ENCODE data around the gene APBA3.
A peak's percentile ranks its signal among the peaks of the same experiment; 100 is the strongest.

APBA3 gene

DNA sequence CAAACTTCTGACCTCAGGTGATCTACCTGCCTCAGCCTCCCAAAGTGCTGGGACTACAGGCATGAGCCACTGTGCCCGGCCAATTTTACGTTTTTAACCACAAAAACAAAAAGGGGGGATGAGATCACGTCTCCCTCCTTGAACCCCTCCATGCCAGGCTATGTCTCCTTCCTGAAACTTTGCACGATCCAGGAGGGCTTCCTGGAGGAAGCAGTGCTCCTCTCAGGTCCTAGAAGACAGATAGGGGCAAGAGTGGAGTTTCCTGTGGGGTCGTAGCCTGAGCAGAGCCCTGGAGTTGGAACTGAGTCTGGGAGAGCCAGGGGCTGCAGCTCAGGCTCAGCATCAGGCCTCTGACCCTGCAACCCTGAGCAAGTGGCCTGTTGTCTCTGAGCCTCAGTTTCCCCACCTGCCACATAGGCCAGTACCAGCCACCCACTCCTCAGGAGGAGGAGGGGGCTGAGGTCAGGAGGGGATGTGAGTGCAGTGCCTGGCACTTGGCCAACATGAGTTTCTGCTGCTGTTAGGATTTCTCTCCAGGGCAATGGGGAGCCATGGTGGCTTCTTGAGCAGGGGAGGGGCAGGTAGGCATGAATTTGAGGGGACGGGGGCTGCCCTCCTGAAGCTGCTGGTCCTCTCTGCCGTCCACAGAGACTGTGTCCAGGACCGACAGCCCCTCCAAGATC, 16.0 kb downstream of the APBA3 start:
- no peak for DNase-seq

DNA sequence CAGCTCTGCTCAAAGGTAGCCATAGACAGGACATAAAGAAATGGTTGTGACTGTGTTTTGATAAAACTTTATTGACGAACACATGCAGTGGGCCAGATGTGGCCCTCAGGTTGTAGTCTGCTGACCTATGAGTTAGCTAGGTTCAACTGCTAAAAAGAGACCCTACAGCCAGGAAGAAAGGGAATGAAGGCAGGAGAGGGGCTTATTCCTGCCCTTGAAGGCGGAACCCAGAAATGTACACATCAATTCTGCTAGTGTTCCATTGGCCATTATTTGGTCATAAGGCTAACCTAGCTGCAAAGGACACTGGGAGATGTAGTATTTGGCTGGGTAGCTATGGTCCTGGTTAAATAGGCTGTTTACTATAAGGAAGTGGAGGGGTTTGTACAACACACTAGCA, 18.0 kb downstream of the APBA3 start:
- peak in 1 of 2 experiments; percentile 24 for DNase-seq

DNA sequence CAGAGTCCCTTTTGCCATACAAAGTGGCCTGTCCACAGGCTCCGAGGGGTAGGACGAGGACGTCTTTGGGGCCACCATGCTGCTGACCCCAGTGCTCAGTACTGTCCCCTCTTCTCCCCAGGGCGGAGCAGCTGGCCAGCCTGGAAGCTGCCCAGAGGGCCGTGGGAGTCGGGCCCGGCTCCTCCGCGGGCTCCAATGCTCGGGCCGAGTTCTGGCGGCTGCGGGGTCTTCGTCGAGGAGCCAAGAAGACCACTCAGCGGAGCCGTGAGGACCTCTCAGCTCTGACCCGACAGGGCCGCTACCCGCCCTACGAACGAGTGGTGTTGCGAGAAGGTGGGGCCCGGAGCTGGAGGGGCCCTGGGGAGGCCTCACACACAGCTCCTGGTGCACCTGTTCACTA, 21.1 kb downstream of the APBA3 start:
- DNase-seq, result no peak

DNA sequence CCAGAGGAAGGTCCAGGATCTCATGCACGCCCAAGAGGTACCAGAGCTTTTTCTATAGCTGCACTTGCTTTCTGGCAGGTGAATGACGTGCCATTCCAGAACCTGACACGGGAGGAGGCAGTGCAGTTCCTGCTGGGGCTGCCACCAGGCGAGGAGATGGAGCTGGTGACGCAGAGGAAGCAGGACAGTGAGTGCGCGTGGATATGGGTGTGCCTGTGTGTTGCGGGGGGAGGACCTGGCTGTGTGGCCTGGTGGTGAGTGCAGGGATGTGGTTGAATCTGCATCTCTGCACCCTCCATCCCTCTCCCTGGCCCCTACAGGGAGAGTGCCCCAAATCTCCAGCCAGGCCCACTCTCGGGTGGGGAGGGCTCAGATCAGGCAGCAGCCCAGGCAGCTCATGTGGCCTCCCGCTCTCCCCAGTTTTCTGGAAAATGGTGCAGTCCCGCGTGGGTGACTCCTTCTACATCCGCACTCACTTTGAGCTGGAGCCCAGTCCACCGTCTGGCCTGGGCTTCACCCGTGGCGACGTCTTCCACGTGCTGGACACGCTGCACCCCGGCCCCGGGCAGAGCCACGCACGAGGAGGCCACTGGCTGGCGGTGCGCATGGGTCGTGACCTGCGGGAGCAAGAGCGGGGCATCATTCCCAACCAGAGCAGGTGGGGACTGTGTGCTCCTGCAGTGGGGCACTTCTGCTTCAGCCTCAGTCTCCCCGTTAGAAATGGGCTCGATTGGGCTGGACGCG, 22.8 kb downstream of the APBA3 start:
- no peak for DNase-seq

DNA sequence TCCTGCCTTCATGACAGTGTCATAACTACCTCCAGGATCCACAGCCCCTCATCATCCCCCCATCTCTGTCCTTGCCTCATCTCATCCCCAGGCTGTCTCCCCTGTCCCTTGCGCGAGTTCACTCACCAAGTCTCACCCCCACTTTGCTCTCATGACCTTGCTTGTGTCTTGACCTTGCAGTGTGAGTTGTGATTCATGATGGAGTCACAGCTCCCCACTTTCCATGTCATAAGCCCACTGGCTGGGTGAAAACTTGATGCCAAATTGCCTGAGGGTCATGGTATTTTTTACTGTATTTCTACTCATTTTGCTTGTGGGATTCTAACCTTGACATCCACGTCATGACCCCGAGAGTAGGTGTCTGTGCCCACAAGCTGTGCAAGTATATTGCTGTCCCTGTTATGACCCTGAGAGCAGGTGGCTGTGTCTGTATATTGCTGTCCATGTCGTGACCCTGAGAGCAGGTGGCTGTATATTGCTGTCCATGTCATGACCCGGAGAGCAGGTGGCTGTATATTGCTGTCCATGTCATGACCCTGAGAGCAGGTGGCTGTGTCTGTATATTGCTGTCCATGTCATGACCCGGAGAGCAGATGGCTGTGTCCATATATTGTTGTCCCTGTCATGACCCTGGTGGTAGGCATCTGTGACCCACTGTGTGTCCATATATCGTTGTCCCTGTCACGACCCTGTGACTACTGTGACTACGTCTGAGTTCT, 23.8 kb downstream of the APBA3 start:
- no peak for DNase-seq

DNA sequence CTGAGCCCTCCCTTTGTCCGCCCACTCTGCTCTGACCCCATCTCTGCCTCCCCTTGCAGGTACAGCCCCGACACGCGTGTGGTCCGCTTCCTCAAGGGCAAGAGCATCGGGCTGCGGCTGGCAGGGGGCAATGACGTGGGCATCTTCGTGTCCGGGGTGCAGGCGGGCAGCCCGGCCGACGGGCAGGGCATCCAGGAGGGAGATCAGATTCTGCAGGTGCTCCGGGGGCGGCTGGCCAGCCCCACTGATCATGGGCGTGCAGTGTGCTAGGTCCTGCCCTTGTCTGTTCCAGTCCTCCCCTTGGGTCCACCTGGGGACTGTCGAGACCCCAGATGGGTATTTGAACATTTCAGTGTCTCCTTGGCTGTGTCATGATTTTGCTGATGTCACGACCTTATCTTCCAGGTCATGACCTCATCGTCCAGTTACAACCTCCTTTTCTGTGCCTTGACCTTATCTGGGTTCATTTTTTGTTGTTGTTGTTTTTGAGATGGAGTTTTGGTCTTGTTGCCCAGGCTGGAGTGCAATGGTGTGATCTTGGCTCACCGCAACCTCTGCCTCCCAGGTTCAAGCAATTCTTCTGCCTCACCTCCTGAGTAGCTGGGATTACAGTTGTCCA, 25.3 kb downstream of the APBA3 start:
- DNase-seq, result no peak

DNA sequence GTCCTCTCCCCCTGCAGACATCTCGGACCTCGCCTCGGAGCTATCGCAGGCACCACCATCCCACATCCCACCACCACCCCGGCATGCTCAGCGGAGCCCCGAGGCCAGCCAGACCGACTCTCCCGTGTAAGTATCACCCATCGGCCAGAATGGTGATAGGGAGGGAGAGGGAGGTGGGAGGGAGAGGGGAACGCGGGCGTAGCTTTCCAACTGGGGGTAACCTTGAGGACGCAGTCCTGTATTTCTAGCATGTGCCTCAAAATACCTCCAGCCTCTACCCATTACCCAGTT, 27.2 kb downstream of the APBA3 start:
- DNase-seq, result no peak

DNA sequence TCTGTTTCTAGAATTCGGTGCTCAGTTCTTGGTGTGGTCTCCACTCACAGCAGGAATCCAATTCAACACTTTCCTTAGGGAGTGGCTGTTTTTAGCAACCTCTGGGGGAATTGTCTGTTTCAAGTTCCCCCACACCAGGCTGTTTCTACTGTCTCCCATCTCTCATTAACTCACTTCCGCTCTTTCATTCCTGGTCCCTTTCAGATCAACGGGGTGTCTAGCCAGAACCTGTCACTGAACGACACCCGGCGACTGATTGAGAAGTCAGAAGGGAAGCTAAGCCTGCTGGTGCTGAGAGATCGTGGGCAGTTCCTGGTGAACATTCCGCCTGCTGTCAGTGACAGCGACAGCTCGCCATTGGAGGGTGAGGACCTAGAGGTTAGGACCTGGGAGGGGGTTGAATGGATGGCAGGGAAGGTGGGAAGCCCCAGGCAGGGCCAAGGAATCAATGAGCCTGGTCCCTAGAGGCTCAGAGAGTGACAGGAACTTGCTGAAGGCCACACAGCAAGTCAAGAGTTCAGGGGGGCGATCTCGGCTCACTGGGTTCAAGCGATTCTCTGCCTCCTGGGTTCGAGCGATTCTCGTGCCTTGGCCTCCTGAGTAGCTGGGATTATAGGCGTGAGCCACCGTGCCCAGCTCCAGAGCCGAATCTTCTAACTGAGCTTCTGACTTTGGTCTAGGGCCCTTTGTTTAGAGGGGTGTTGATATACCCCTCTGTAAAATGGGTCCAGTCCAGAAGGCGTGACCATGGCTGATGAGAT, 27.8 kb downstream of the APBA3 start:
- DNase-seq, result no peak

DNA sequence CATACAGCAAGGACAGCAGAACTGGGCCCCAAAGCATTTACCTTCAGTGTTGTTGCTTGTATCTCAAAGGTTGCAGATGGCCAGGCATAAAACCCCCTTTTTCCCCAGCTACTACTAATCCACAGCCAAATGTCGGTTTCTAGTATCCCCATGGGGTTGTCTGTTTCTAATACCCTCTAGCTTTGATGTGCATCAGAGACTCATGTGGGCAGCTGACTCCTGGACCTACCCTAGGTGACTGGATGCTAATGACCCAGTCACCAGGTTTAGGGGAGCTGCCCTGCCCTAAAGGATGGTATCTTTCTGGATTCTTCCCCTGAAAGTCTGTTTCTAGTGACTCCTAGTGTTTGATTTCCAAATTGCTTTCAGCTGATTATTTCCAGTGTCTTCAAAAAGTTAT, 29.4 kb downstream of the APBA3 start:
- no peak for DNase-seq

DNA sequence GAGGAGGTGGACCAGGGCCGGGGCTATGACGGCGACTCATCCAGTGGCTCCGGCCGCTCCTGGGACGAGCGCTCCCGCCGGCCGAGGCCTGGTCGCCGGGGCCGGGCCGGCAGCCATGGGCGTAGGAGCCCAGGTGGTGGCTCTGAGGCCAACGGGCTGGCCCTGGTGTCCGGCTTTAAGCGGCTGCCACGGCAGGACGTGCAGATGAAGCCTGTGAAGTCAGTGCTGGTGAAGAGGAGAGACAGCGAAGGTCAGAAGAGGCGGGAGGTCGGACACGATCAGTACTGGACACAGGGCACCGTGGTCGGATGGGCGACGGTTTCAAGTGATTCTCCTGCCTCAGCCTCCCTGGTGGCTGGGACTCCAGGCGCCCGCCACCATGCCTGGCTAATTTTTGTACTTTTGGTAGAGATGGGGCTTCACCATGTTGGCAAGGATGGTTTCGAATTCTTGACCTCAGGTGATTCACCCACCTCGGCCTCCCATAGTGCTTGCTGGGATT, 31.0 kb downstream of the APBA3 start:
- DNase-seq, result no peak

DNA sequence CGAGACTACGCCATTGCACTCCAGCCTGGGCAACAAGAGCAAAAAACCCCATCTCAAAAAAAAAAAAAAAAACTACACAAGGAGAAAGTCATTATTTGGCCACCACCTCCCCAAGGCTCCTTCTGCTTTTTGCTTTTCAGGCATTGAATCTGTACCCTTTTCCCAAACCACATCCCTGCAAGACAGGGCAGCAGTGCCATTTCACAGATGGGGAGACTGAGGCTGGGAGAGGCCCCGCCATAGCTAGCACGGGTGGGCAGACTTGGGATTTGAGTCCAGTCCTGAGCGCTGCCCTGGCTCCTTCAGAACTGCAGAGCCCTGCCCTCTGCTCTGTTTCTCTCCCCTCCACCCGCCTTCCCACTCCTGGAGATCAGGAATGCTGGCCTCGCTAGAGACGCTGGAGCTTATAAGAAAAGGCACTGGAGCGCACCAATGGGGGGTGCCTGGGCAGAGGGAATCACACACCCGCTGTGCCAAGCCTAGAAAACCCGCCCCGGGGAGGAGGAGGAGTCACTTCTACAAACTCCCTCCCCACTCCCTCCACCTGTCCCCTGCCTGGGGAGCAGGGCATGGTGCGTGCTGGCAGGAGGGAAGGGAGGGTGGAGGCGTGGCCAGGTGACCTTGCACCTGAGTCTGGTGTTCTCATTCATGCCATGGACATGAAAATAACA, 35.7 kb downstream of the APBA3 start:
- no peak for DNase-seq

DNA sequence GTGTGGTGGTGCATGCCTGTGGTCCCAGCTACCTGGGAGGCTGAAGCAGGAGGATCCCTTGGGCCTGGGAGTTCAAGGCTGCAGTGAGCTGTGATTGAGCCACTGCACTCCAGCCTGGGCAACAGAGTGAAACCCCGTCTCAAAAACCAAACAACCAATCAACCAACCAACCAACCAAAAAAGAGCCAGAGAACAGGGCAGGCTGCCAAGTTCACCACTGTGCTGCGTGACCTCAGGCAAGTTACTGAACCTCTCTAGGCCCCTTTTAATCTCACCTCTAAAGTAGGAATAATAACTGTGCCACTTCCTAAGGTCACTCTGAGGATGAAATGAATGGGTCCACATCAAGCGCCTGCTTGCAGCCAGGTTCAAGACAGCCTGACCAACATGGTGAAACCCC, 36.4 kb downstream of the APBA3 start:
- DNase-seq, result no peak

DNA sequence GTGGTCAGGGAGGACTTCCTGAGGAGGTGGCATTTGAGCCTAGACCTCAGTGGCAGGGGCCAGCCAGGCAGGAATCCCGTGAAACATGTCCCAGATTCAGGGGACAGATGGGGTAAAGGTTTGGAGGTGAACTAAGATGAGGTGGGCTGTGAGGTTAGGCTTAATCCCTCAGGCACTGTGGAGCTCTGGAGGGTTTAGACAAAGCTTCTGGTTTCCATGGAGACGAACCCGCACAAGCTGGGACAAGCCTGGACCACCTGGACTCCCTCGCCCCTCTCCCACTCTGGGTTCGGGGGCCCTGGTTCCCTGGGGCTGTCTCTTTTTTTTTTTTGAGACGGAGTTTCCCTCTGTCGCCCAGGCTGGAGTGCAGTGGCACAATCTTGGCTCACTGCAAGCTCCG, 37.6 kb downstream of the APBA3 start:
- no peak for DNase-seq

DNA sequence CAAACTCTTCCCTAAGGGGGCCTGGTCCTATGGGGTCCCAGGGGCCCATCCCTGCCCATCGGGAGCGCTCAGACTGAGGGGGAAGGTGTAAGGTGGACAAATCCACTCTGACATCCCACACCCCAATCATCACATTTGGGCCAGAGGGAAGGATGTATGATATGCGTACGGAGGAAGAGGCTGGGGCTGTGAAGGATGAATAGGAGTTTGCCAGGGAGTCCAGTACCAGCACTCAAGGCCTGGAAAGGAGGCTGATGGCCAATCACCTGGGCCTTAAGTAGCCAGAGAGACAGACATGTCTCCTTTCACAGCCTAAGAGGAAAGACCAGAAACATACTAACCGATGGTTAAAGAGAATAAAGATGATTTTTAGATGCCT, 38.4 kb downstream of the APBA3 start:
- no peak for DNase-seq

DNA sequence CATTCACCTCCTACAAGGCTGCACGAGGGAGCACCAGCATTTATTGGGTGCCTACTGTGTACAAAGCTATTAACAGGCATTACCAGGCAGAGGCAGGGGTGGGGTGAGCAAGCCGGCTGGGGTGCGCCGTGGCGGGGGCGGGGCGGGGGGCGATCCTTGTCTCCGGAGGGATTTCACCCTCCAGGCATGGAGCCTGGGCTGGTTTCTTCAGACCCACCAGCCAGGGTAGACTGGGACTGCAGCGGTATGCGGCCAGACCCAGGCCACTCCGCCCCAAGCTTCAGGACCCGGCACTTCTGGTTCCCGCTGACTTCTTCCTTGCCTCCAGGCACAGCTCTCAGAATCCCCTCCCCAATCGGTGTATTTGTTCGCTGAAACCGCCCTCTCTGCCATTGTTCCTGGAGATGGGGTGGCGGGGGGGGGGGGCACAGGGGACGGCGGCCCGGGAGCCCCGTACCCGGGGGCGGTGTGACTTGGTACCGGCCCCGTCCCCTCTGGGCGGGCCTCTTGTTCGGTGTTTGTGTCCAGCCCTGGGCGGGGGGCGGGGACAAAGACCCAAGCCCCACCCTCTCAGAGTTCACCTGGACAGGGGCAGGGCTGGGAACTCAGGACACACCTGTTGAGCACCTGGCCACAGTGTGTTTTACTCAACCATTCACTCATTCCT, 38.9 kb downstream of the APBA3 start:
- DNase-seq, result no peak

DNA sequence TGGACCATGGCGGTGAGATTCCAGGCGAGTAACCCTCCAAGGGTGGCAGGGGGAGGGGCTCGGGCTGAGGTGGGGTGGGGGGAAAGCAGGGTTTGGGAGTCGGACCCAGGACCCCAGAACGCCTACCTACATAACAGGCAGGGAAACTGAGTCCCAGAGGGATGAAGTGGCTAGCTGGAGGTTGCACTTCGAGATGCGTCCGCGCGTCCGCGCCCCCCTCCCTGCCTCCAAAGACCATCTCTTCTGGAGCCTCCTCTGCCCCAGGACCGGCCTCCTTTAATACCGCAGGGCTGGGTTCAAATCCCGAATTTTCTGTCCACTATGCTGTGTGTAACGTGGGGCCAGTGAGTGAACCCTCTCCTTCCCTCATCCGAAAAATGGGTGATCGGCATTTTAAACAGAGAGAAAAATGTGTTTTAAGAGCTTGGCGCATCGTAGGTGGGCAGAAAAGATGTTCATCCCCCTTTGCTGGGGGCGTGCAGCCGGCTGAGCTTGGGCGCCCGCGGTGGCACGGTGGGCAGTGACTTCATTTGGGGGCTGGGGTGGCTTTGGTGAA, 39.5 kb downstream of the APBA3 start:
- DNase-seq, result no peak

DNA sequence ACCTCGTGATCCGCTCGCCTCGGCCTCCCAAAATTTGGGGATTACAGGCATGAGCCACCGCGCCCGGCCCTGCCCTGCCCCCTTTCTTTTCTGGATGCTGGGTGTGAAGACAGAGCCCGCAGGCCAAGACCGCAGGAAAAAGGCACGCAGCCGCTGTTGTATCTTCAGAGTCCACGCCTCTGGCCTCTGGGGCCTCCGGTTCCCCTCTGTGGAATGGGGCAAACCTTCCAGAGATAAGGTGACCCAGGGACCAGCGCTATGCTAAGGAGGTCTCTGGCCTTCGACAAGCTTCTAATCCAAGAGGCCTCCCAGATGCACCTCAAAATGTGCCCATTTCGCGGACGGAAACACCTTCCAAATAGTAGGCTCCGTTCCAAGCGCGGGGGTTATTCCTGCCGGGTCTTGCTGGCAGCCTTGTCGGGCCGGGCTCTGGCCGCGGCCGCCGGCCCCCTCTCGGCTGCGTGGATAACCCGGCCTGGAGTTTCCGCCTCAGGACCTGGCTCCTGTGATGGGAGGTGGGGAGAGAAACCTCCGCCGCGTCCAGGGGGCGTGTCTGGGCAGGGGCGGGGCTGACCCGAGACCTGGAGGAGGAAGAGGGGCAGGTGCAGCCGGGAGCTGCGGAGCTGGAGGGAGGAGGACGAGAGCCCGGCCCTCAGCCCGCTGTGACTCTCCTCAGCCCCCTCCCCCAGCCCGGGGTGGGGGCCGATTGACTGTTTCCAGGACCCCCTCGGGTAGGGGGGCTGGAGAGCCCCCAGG, 40.2 kb downstream of the APBA3 start:
- DNase-seq, result peak; percentile 54 to 80

DNA sequence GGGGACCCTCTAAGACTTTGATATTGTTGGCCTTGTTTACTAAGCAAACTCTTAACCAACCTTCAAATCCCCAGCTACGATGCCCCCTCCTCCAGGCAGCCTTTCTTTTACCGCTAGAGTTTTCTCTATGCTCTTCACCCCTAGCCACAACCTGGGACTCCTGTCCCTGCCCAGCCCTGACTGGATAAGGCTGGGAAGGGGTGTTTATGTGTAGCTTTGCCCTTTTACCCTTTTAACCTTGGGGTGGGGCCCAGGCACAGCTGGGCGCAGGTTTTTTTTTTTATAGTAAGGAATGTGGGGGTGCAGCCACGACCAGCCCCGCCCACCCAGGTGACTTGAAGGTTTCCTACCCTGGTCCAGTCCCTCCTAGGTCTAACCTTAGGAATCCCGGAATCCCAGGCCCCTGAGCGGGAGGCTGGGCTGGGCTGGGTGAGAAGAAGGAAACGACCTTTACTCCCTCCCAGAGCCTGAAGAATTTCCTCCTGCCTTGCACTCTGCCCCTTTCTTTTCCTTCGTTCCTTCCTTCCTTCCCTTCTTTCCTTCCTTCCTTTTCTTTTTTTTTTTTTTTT, 41.1 kb downstream of the APBA3 start:
- DNase-seq, result no peak

DNA sequence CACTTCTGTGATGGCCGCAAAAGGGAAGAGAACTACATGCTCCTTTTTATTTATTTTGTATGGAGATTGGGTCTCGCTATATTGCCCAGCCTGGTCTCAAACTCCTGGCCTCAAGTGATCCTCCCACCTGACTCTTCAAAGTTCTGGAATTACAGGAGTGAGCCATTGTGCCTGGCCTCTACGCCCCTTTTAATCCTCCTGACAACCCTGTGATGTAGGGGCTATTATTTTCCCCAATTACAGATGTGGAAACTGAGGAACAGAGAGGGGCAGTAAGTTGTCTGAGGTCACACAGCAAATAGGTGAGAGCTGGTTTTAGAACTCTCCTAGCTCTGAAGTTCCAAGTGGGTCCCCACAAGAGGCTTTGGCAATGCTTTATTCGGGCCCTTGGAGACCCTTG, 41.6 kb downstream of the APBA3 start:
- no peak for DNase-seq

DNA sequence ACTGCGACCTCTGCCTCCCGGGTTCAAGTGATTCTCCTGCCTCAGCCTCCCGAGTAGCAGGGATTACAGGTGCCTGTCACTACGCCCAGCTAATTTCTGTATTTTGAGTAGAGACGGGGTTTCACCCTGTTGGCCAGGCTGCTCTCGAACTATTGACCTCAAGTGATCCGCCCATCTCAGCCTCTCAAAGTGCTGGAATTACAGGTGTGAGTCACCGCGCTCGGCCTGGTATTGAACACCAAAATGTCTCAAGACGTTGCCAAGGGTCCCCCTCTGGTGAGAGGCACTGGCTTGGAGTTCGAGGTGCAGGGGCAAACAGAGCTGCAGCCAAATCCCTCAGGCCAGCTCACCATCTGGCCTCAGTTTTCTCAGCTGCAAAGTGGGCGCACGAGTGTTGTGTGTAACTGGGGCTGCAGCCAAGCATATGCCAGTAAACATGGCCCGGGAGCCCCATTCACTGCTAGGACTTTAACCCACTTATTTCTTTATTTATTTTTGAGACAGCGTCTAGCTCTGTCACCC, 45.3 kb downstream of the APBA3 start:
- DNase-seq, result no peak
